H1 (cell line): Measurements from ENCODE around the gene FGF3. TPM values are rescaled to one million over a fixed set of nuclear protein-coding genes. Genes with fewer than 3 reads are reported as not detected.

ENCODE experiments used
- CTCF ChIA-PET: fragments of 300-600 bp; sonication (Branson Sonifier 250); formaldehyde crosslinking; loops from one replicate; lab custom pipeline; 2021; ENCODE audit not compliant: partially characterized antibody; lab: Charles Lee
- POLR2A ChIA-PET: fragments of 300-600 bp; sonication (Branson Sonifier 250); formaldehyde crosslinking; loops from one replicate; lab custom pipeline; 2021; ENCODE audit warnings: inconsistent platforms; ENCODE audit not compliant: partially characterized antibody; lab: Charles Lee
- DNase-seq, 2 experiments: peaks; one replicate each; pipeline versions ENCODE4 v3.0.0 to v3.0.0-alpha.2; 2010 to 2022; ENCODE audit warnings: low spot score in 2 of 2, low read depth in 1 of 2, mixed read lengths in 1 of 2
- FAIRE-seq: peaks from 2 replicates; lab custom pipeline; 2011; peaks lifted over from hg19 to GRCh38; lab: Jason Lieb, UNC
- H2AFZ ChIP-seq: 2 replicates; pipeline ENCODE4 v1.8.1; 2012; ENCODE audit warnings: low read length, inconsistent platforms
- H2AK5ac ChIP-seq: 2 replicates; pipeline ENCODE4 v1.6.1; 2013; ENCODE audit warnings: low read depth, low read length
- H2BK120ac ChIP-seq: replicated peaks from 2 replicates; pipeline ENCODE3; 2013; ENCODE audit warnings: low read depth, low read length, inconsistent platforms
- H2BK12ac ChIP-seq: 2 replicates; pipeline ENCODE4 v1.6.1; 2013; ENCODE audit warnings: low read depth, low read length
- H2BK15ac ChIP-seq: 2 replicates; pipeline ENCODE4 v1.6.1; 2013; ENCODE audit warnings: low read length
- H2BK20ac ChIP-seq: 2 replicates; pipeline ENCODE4 v1.6.1; 2013; ENCODE audit warnings: low read length
- H2BK5ac ChIP-seq: 2 replicates; pipeline ENCODE4 v1.6.1; 2013; ENCODE audit warnings: low read depth, low read length
- H3K14ac ChIP-seq: 2 replicates; pipeline ENCODE4 v1.6.1; 2013; ENCODE audit warnings: inconsistent platforms; ENCODE audit not compliant: insufficient read length
- H3K18ac ChIP-seq: 2 replicates; pipeline ENCODE4 v1.6.1; 2013; ENCODE audit warnings: low read length; ENCODE audit errors: extremely low read depth
- H3K23ac ChIP-seq: 2 replicates; pipeline ENCODE4 v1.6.1; 2013; ENCODE audit warnings: inconsistent platforms; ENCODE audit not compliant: insufficient read length
- H3K23me2 ChIP-seq: 2 replicates; pipeline ENCODE4 v1.6.1; 2013; ENCODE audit warnings: low read depth, low read length
- H3K27ac ChIP-seq: 2 replicates; pipeline ENCODE4 v1.6.1; 2011; ENCODE audit warnings: low read depth, low read length, inconsistent platforms
- H3K27me3 ChIP-seq, 4 experiments: replicated peaks in 1 of 4; 1 replicate in 1 of 4; 2 replicates in 3 of 4; pipeline versions ENCODE4 v1.6.1 to v1.8.1; 2011 to 2013; ENCODE audit warnings: low read length in 3 of 4, mild to moderate bottlenecking in 3 of 4, inconsistent platforms in 2 of 4, mixed read lengths in 2 of 4, moderate library complexity in 1 of 4; ENCODE audit not compliant: control insufficient read depth in 3 of 4, insufficient read depth in 3 of 4; ENCODE audit errors: extremely low read depth in 1 of 4
- H3K36me3 ChIP-seq, 4 experiments: 2 replicates each; pipeline versions ENCODE4 v1.6.1 to v1.8.1; 2011 to 2013; ENCODE audit warnings: mild to moderate bottlenecking in 4 of 4, low read length in 3 of 4, moderate library complexity in 2 of 4, control low read depth in 1 of 4, inconsistent platforms in 1 of 4; ENCODE audit not compliant: insufficient read depth in 4 of 4, control insufficient read depth in 2 of 4
- H3K4ac ChIP-seq: replicated peaks from 2 replicates; pipeline ENCODE3; 2013; ENCODE audit warnings: low read length, low read depth, mixed read lengths, inconsistent platforms; ENCODE audit not compliant: insufficient read length
- H3K4me1 ChIP-seq, 4 experiments: replicated peaks in 1 of 4; 1 replicate in 1 of 4; 2 replicates in 3 of 4; pipeline versions ENCODE4 v1.6.1 to v1.8.1; 2011 to 2013; ENCODE audit warnings: low read length in 3 of 4, inconsistent platforms in 2 of 4, mixed read lengths in 1 of 4; ENCODE audit not compliant: insufficient read depth in 4 of 4, control insufficient read depth in 3 of 4
- H3K4me2 ChIP-seq, 2 experiments: 2 replicates each; pipeline versions ENCODE4 v1.6.1 to v1.8.1; 2011 to 2013; ENCODE audit warnings: low read depth in 2 of 2, low read length in 2 of 2, control low read depth in 1 of 2, inconsistent platforms in 1 of 2, mild to moderate bottlenecking in 1 of 2; ENCODE audit not compliant: insufficient read depth in 1 of 2
- H3K4me3 ChIP-seq, 4 experiments: fragments of 200-600, 300-600 bp in 1 of 4; sonication (generic), shearing (Covaris generic), sonication (Bioruptor Twin) in 1 of 4; 2 replicates each; pipeline versions ENCODE4 v1.5.1 to v1.8.1; 2011 to 2016; ENCODE audit warnings: low read length in 4 of 4, low read depth in 3 of 4, control low read depth in 2 of 4, inconsistent platforms in 2 of 4, mild to moderate bottlenecking in 2 of 4, mixed read lengths in 1 of 4, moderate library complexity in 1 of 4; ENCODE audit not compliant: insufficient read depth in 2 of 4; ENCODE audit errors: extremely low read depth in 1 of 4
- H3K56ac ChIP-seq: replicated peaks from 2 replicates; pipeline ENCODE3; 2013; ENCODE audit warnings: low read depth, mild to moderate bottlenecking, mixed read lengths, low read length, inconsistent platforms; ENCODE audit not compliant: insufficient read length
- H3K79me1 ChIP-seq: 2 replicates; pipeline ENCODE4 v1.6.1; 2013; ENCODE audit warnings: low read depth, low read length, control low read depth
- H3K79me2 ChIP-seq, 2 experiments: 2 replicates each; pipeline versions ENCODE4 v1.6.1 to v1.8.1; 2012 to 2013; ENCODE audit warnings: low read length in 2 of 2, mild to moderate bottlenecking in 2 of 2, inconsistent platforms in 1 of 2; ENCODE audit not compliant: insufficient read depth in 2 of 2, control insufficient read depth in 1 of 2
- H3K9ac ChIP-seq, 4 experiments: replicated peaks in 1 of 4; 1 replicate in 1 of 4; 2 replicates in 3 of 4; pipeline versions ENCODE4 v1.6.1 to v1.8.1; 2011 to 2013; ENCODE audit warnings: low read depth in 3 of 4, low read length in 3 of 4, control low read depth in 2 of 4, mild to moderate bottlenecking in 2 of 4, moderate library complexity in 2 of 4, inconsistent platforms in 1 of 4; ENCODE audit errors: extremely low read depth in 1 of 4
- H3K9me3 ChIP-seq, 2 experiments: 2 replicates each; pipeline versions ENCODE4 v1.6.1 to v1.8.1; 2012 to 2013; ENCODE audit warnings: mild to moderate bottlenecking in 2 of 2, moderate library complexity in 2 of 2, control low read depth in 1 of 2, inconsistent platforms in 1 of 2, low read depth in 1 of 2, low read length in 1 of 2, mixed read lengths in 1 of 2; ENCODE audit not compliant: insufficient read depth in 2 of 2
- H4K20me1 ChIP-seq, 2 experiments: replicated peaks in 1 of 2; 2 replicates each; pipeline versions ENCODE3 to v1.8.1; 2011 to 2013; ENCODE audit warnings: inconsistent platforms in 2 of 2, low read length in 2 of 2, mild to moderate bottlenecking in 1 of 2; ENCODE audit not compliant: insufficient read depth in 2 of 2, control insufficient read depth in 1 of 2
- H4K5ac ChIP-seq: 2 replicates; pipeline ENCODE4 v1.6.1; 2013; ENCODE audit warnings: low read length, low read depth, mixed read lengths, inconsistent platforms; ENCODE audit not compliant: insufficient read length
- H4K8ac ChIP-seq: 2 replicates; pipeline ENCODE4 v1.8.0; 2013; ENCODE audit warnings: mild to moderate bottlenecking, moderate library complexity, low read length, inconsistent platforms; ENCODE audit not compliant: insufficient read depth; ENCODE audit errors: extremely low read depth
- H4K91ac ChIP-seq: replicated peaks from 2 replicates; pipeline ENCODE3; 2013; ENCODE audit warnings: low read length, mixed read lengths, inconsistent platforms; ENCODE audit not compliant: insufficient read length
- ASH2L ChIP-seq: fragments of 200-600, 300-600 bp; sonication (generic); IDR thresholded peaks from one replicate; pipeline ENCODE4 v1.7.1; 2017; ENCODE audit warnings: low read length
- CTCF ChIP-seq, 3 experiments: IDR thresholded peaks; 1 replicate in 2 of 3; 2 replicates in 1 of 3; pipeline versions ENCODE4 v1.5.1 to v1.6.1; 2011; ENCODE audit warnings: low read length in 3 of 3, mild to moderate bottlenecking in 3 of 3, inconsistent platforms in 2 of 3, low read depth in 1 of 3, moderate library complexity in 1 of 3; ENCODE audit not compliant: insufficient read depth in 1 of 3; ENCODE audit errors: control extremely low read depth in 1 of 3
- E2F6 ChIP-seq: IDR thresholded peaks from 2 replicates; pipeline ENCODE4 v1.6.1; 2012; ENCODE audit warnings: inconsistent platforms
- EGR1 ChIP-seq: IDR thresholded peaks from 2 replicates; pipeline ENCODE4 v1.6.1; 2011; ENCODE audit warnings: low read depth, low read length, borderline replicate concordance
- EZH2 ChIP-seq: fragments of 200-600 bp; sonication (generic); IDR thresholded peaks from 2 replicates; pipeline ENCODE4 v1.7.1; 2012; ENCODE audit warnings: low read depth, mild to moderate bottlenecking, moderate library complexity, low read length, inconsistent platforms; ENCODE audit not compliant: severe bottlenecking
- FOSL1 ChIP-seq: IDR thresholded peaks from 2 replicates; pipeline ENCODE4 v1.6.1; 2011; ENCODE audit warnings: mild to moderate bottlenecking, low read depth, low read length, moderate library complexity; ENCODE audit not compliant: insufficient read depth
- NANOG ChIP-seq: IDR thresholded peaks from 2 replicates; pipeline ENCODE4 v1.6.1; 2011; ENCODE audit warnings: low read length, low read depth, mild to moderate bottlenecking, inconsistent platforms; ENCODE audit not compliant: insufficient read depth, poor library complexity, severe bottlenecking
- RNF2 ChIP-seq: fragments of 200-900, 300-1000 bp; sonication (generic); IDR thresholded peaks from 2 replicates; pipeline ENCODE4 v1.7.1; 2016; ENCODE audit warnings: borderline replicate concordance, low read depth, mild to moderate bottlenecking, antibody characterized with exemption, low read length; ENCODE audit not compliant: poor library complexity, severe bottlenecking; ENCODE audit errors: missing control alignments
- WGBS, 2 experiments: shearing (Covaris generic) in 1 of 2; methylation state at CpG; one replicate each; pipeline versions ENCODE4 v1.1.6 to v1.1.7; 2013 to 2015; ENCODE audit warnings: low lambda C conversion rate in 2 of 2, mixed read lengths in 2 of 2, inconsistent platforms in 1 of 2, low coverage in 1 of 2, missing lambda C conversion rate in 1 of 2; ENCODE audit not compliant: insufficient replicate concordance in 2 of 2, insufficient coverage in 1 of 2, insufficient read length in 1 of 2; ENCODE audit errors: extremely low coverage in 1 of 2, missing lambda C conversion rate in 1 of 2; 5-methylcytosine and 5-hydroxymethylcytosine counted together
- polyA plus RNA-seq, 7 experiments: library from polyadenylated mRNA; depleted of rRNA in 3 of 7; stranded (reverse) in 5 of 7; unstranded in 2 of 7; fragments of >200 nt in 5 of 7; fragments of 200-250 nt in 2 of 7; gene quantifications; 1 replicate in 5 of 7; 2 replicates in 1 of 7; 4 replicates in 1 of 7; pipeline versions ENCODE4 v1.2.1 to v1.2.3, GENCODE V29; 2011 to 2013; ENCODE audit warnings: missing spikeins in 2 of 7, mixed read lengths in 2 of 7
- total RNA-seq: library from RNA; stranded (reverse); fragmentation: NEBNext Ultra II Directional; extraction: Animal tissue kit (Norgen Biotek cat#: 25700); gene quantifications from 2 replicates; pipeline ENCODE4 v1.2.1, GENCODE V29; 2021

The FGF3 gene
- total and polyA plus RNA-seq, 2 of the 8 experiments (the other 6 are each of a cell fraction or from before 2014, with no cell fraction given): not detected

GRCh38 chr11:69862797-69863543, 43.8 kb upstream of the FGF3 start:
- Histone ChIP-seq H4K91ac (no peak overlapping the region), H2BK120ac (no peak overlapping the region), H3K4ac (no peak overlapping the region), H2AK5ac (no peak overlapping the region), H3K4me2 (no peak overlapping the region), H3K56ac (no peak overlapping the region), H3K79me2 (no peaks in the 10 kb centered on the region), H3K18ac (no peak overlapping the region; the same call in 1 of the 2 replicates), H3K14ac (no peak overlapping the region), H2AFZ (no peak overlapping the region), H4K8ac (no peak overlapping the region), H2BK20ac (no peak overlapping the region), H3K27ac (no peak overlapping the region), H4K5ac (no peak overlapping the region), H3K4me3 (no peak overlapping the region), H3K4me1 (peaks cover 0 to 8% (median 3%) of the 10 kb centered on the region in 4 experiments; a peak in 4 of 7 replicates), H3K23ac (no peak overlapping the region), H3K27me3 (peaks cover 0 to 2% (median 0%) of the 10 kb centered on the region in 4 experiments; a peak in 1 of 7 replicates), H4K20me1 (no peaks in the 10 kb centered on the region), H2BK5ac (no peak overlapping the region), H3K36me3 (no peaks in the 10 kb centered on the region), H3K9me3 (no peaks in the 10 kb centered on the region), H3K79me1 (no peaks in the 10 kb centered on the region), H2BK15ac (no peak overlapping the region), H2BK12ac (no peak overlapping the region), H3K9ac (no peak overlapping the region), H3K23me2 (no peaks in the 10 kb centered on the region)
- POLR2A ChIA-PET: no interaction called here
- FAIRE-seq: no peak
- CTCF ChIA-PET: interaction anchor here (0.9 to 3.4 kb wide), 7 partner anchors 11 to 183 kb away, joined by 3 to 15 read pairs (median 4); no protein-coding TSS in a partner anchor
- DNase-seq: no peak
- WGBS, 2 experiments: 91% methylated on average over 12 of the region's 12 CpGs; no CpG with 5 or more reads in 1 of the 2 experiments
- no peak for TF ChIP-seq NANOG
- no peak for TF ChIP-seq FOSL1
- no peak for TF ChIP-seq RNF2
- no peak for TF ChIP-seq EZH2
- TF ChIP-seq EGR1: no peak
- TF ChIP-seq ASH2L: no peak
- TF ChIP-seq E2F6: no peak
- no peak for TF ChIP-seq CTCF (IDR thresholded peaks at IDR 0.05; ENCODE audit: control extremely low read depth in 1 of 3, insufficient read depth in 1 of 3, low read depth in 1 of 3, low read length in 3 of 3)
